ENCODE data around the gene PCYT1B. TPM values are rescaled to one million over a fixed set of nuclear protein-coding genes. Genes with fewer than 3 reads are reported as not detected.
"Not testable (repeated sequence)": the region's sequence is repeated elsewhere in the genome, so short reads cannot be mapped to it uniquely, and the experiment has no call there.

Gene PCYT1B
- total and polyA plus RNA-seq, 2 experiments from 2014 or later, result 5.8 to 14.6 TPM

- H3K36me3 Mint-ChIP-seq (ENCODE audit: low read depth), result peaks cover 10% of the 10 kb centered on the region; the same call in 2 of the 3 replicates
- Histone ChIP-seq H3F3A (replicated peaks; ENCODE audit: low read depth) (no peaks in the 10 kb centered on the region), H3K27ac (ENCODE audit: low read depth) (no peak overlapping the region), H3K4me1 (ENCODE audit: insufficient read depth) (no peaks in the 10 kb centered on the region), H3K36me3 (ENCODE audit: insufficient read depth) (no peaks in the 10 kb centered on the region), H4K20me1 (replicated peaks; ENCODE audit: insufficient read depth) (no peaks in the 10 kb centered on the region), H3K79me2 (replicated peaks; ENCODE audit: insufficient read depth) (no peaks in the 10 kb centered on the region), H3K27me3 (ENCODE audit: insufficient read depth) (no peaks in the 10 kb centered on the region), H3K4me3 (no peak overlapping the region), H2AFZ (no peak overlapping the region), H3K4me2 (no peak overlapping the region), H3K9me2 (ENCODE audit: insufficient read depth) (no peaks in the 10 kb centered on the region)
- H3K9me3 Mint-ChIP-seq, result no peaks in the 10 kb centered on the region
- ATAC-seq, result no peak
- H3K4me3 Mint-ChIP-seq, result no peak overlapping the region
- no peaks in the 10 kb centered on the region for H3K4me1 Mint-ChIP-seq
- TF ChIP-seq ETS1 (IDR thresholded peaks at IDR 0.05), result no peak
- TF ChIP-seq STAT1 (IDR thresholded peaks at IDR 0.05; ENCODE audit: unreplicated experiment), result no peak
- TF ChIP-seq REST (IDR thresholded peaks at IDR 0.05; ENCODE audit: unreplicated experiment), result no peak
- no peak for TF ChIP-seq ZNF331 (CRISPR knock-in tag; IDR thresholded peaks at IDR 0.05; ENCODE audit: low read depth)
- TF ChIP-seq ZNF114 (CRISPR knock-in tag; IDR thresholded peaks at IDR 0.05), result no peak
- H3K27ac Mint-ChIP-seq, result no peak overlapping the region
- no peak for DNase-seq (ENCODE audit: low spot score)
- no peaks in the 10 kb centered on the region for H3K27me3 Mint-ChIP-seq (ENCODE audit: insufficient read depth, low read depth, poor library complexity)
These were observed 39.5 kb downstream of the PCYT1B start for GRCh38 chrX:24607616-24608015.

GRCh38 chrX:24605941-24606340 is 41.2 kb downstream of the PCYT1B start:
- not testable (repeated sequence) for H3K4me1 Mint-ChIP-seq; H2AFZ ChIP-seq; H3K4me2 ChIP-seq; DNase-seq (ENCODE audit: low spot score); H3K9me2 ChIP-seq (ENCODE audit: insufficient read depth); ATAC-seq; H3K36me3 Mint-ChIP-seq (ENCODE audit: low read depth); H3K4me3 ChIP-seq; H3F3A ChIP-seq (replicated peaks; ENCODE audit: low read depth); H3K9me3 Mint-ChIP-seq; H3K27ac ChIP-seq (ENCODE audit: low read depth); H3K27me3 ChIP-seq (ENCODE audit: insufficient read depth); H3K4me1 ChIP-seq (ENCODE audit: insufficient read depth); H3K4me3 Mint-ChIP-seq; H3K79me2 ChIP-seq (replicated peaks; ENCODE audit: insufficient read depth); H4K20me1 ChIP-seq (replicated peaks; ENCODE audit: insufficient read depth); H3K36me3 ChIP-seq (ENCODE audit: insufficient read depth); H3K27me3 Mint-ChIP-seq (ENCODE audit: insufficient read depth, low read depth, poor library complexity); H3K27ac Mint-ChIP-seq

- Histone ChIP-seq H3K27ac (ENCODE audit: low read depth) (no peak overlapping the region), H2AFZ (no peak overlapping the region), H3K4me3 (no peak overlapping the region), H3K4me1 (ENCODE audit: insufficient read depth) (no peaks in the 10 kb centered on the region), H3K36me3 (ENCODE audit: insufficient read depth) (no peaks in the 10 kb centered on the region), H3K4me2 (no peak overlapping the region), H3K27me3 (ENCODE audit: insufficient read depth) (no peaks in the 10 kb centered on the region), H3K79me2 (replicated peaks; ENCODE audit: insufficient read depth) (no peaks in the 10 kb centered on the region), H3F3A (replicated peaks; ENCODE audit: low read depth) (no peaks in the 10 kb centered on the region), H4K20me1 (replicated peaks; ENCODE audit: insufficient read depth) (no peaks in the 10 kb centered on the region), H3K9me2 (ENCODE audit: insufficient read depth) (no peaks in the 10 kb centered on the region)
- ATAC-seq (no peak), DNase-seq (ENCODE audit: low spot score) (no peak)
- H3K36me3 Mint-ChIP-seq (ENCODE audit: low read depth), result peaks cover 10% of the 10 kb centered on the region; the same call in 2 of the 3 replicates
- H3K4me1 Mint-ChIP-seq, result no peaks in the 10 kb centered on the region
- no peaks in the 10 kb centered on the region for H3K9me3 Mint-ChIP-seq
- no peak overlapping the region for H3K27ac Mint-ChIP-seq
- no peak overlapping the region for H3K4me3 Mint-ChIP-seq
- no peaks in the 10 kb centered on the region for H3K27me3 Mint-ChIP-seq (ENCODE audit: insufficient read depth, low read depth, poor library complexity)
- TF ChIP-seq ZNF114 (CRISPR knock-in tag; IDR thresholded peaks at IDR 0.05) (no peak), ETS1 (IDR thresholded peaks at IDR 0.05) (no peak), EZH2phosphoT487 (IDR thresholded peaks at IDR 0.05; ENCODE audit: unreplicated experiment) (no peak), JUNB (IDR thresholded peaks at IDR 0.05; ENCODE audit: unreplicated experiment) (no peak), ZNF331 (CRISPR knock-in tag; IDR thresholded peaks at IDR 0.05; ENCODE audit: low read depth) (no peak), POLR2AphosphoS5 (IDR thresholded peaks at IDR 0.05; ENCODE audit: low read depth) (no peak), CREB1 (CRISPR knock-in tag; IDR thresholded peaks at IDR 0.05; ENCODE audit: low read depth) (no peak), CTCF (conservative IDR thresholded peaks at IDR 0.05; ENCODE audit: low read depth in 2 of 2) (no peak)
These were observed 44.0 kb downstream of the PCYT1B start for GRCh38 chrX:24603191-24603590.

Data from GM23338 (cell line).